ENCODE data around the gene DNM3. TPM values are rescaled to one million over a fixed set of nuclear protein-coding genes. Genes with fewer than 3 reads are reported as not detected.
A peak's percentile ranks its signal among the peaks of the same experiment; 100 is the strongest.

Gene DNM3
- total RNA-seq, 1 experiment from 2014 or later, result 1.7 TPM

DNA sequence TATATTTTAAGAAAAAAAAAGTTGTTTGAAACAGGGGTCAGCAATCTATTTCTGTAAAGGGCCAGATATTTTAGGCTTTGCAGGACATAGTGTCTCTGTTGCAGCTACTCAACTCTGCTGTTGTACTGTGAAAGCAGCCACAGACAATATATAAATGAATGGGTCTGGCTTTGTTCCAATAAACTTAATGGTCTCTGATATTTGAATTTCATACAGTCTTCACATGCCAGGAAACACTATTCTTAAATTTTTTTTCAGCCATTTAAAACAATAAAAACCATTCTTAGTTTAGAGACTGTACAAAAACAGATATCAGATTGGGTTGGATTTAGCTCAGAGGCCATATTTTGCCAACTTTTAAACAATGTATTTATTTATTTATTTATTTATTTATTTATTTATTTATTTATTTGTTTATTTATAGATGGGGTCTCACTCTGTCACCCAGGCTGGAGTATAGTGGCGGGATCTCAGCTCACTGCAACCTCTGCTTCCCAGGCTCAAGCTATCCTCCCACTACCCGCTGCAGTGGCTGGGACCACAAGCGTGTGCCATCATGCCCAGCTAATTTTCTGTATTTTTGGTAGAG, 102.8 kb downstream of the DNM3 start:
- DNase-seq (ENCODE audit: low read depth), result no peak
- in situ Hi-C loops (cut with HindIII; ENCODE audit: low pct_unique_long_range_greater_than_20kb, low sequenced_read_pairs), result no loop called here

DNA sequence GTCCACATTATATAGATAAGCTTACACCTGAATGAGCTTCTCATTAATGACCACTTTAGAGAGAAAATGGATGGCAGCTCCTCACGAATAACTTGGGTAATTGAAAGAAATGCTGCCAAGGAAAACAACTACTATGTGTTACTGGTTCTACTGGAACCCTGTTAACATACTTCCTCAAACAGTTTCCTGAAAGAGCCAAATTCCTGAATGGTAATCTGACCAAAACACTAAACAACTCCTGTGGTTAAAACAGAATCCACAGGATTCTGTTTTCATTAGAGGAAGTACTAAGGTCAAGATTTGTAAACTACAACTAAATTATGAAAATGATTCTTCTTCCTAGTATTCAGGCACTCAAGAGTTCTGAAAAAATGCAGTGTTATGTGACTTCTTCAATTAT, 107.2 kb downstream of the DNM3 start:
- in situ Hi-C loops (cut with HindIII; ENCODE audit: low pct_unique_long_range_greater_than_20kb, low sequenced_read_pairs), result no loop called here
- peak; percentile 10 for DNase-seq (ENCODE audit: low read depth)

DNA sequence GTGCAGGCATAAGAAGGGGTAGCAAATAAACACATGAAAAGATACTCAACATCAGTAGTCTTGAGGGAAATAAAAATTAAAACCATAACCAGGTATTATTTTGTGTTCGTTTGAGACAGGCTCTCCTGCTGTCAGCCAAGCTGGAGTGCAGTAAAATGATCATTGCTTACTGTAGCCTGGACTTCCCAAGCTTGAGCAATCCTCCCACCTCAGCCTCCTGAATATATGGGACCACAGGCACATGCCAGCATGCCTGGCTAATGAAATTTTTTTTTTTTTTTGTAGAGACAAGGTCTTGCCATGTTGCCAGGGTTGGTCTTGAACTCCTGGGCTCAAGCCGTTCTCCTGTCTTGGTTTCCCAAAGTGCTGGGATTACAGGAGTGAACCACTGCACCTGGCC, 108.0 kb downstream of the DNM3 start:
- no peak for DNase-seq (ENCODE audit: low read depth)
- in situ Hi-C loops (cut with HindIII; ENCODE audit: low pct_unique_long_range_greater_than_20kb, low sequenced_read_pairs), result no loop called here

DNA sequence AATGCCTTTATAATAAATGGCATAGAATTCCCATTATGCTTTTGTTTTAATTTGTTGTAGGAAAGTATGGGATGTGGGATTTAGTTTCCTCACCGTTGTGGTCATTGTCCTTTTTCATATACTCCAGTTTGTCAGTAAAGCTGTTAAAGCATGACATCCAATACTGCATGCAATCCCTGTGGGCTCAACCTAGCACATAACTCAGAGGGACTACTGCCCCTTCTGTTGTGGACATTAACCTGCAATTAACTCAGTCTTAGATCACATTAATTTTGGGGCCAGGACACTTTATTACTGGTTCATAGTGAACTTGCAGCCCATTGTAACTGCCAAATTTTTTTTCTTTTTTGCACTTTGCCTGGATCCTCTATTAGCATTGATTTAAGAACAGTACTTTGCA, 112.5 kb downstream of the DNM3 start:
- in situ Hi-C loops (cut with HindIII; ENCODE audit: low pct_unique_long_range_greater_than_20kb, low sequenced_read_pairs), result no loop called here

DNA sequence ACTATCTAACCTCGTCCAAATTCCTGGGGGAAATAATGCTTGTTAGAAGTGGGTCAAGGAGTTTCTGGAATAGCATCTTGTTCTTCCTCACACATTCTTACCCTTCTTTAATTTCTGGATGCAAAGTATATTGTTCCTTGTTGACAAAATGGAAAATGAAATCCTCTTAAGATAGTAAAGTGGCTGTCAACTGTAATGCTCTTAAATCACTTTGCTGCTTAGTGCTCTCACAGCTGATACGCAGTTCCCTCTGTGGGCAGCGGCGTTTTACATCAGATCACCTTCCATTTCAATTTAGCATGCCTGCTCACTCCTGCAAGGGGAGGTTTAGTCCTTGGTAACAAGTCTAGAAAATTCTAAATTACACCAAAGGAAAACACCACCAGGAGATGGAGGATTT, 113.1 kb downstream of the DNM3 start:
- DNase-seq (ENCODE audit: low read depth), result no peak
- in situ Hi-C loops (cut with HindIII; ENCODE audit: low pct_unique_long_range_greater_than_20kb, low sequenced_read_pairs), result no loop called here

More for the DNA sequence above, 112.5 kb downstream of the DNM3 start:
- DNase-seq (ENCODE audit: low read depth), result no peak

DNA sequence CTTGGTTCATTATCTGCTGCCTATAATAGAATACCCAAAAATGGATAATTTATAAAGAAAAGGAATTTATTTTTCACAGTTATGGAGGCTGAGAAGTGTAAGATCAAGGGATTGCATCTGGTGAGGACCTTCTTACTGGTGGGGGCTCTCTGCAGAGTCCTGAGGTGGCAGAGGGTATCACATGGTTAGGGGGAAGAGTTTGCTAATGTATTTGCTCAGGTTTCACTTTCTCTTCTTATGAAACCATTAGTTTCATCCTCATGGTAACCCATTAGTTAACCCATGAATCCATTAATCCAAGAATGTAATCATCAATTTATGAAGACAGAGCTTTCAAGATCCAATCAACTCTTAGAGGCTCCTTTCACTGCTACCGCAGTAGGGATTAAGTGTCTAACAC, 120.6 kb downstream of the DNM3 start:
- DNase-seq (ENCODE audit: low read depth), result no peak
- in situ Hi-C loops (cut with HindIII; ENCODE audit: low pct_unique_long_range_greater_than_20kb, low sequenced_read_pairs), result no loop called here

- DNase-seq (ENCODE audit: low read depth), result no peak
- in situ Hi-C loops (cut with HindIII; ENCODE audit: low pct_unique_long_range_greater_than_20kb, low sequenced_read_pairs), result no loop called here
Measured at GRCh38 chr1:171963762-171964161, 122.5 kb downstream of the DNM3 start.

DNA sequence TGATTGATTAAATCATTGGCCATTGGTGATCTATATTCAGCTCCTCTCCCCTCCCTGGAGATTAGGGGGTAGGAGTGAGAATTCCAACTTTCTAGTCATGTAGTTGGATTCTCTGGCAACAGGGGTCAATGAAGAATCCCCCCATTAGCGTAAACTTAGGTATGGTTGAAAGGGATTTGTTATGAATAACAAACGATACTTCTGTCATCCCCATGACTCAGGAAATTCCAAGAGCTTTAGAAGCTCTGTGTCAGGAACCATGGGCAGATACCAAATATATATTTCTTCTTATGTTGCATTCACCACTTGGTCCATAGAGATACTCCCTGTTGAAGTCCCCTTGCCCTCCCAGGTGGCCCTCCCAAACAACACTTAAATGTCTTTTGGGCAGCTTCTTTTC, 124.5 kb downstream of the DNM3 start:
- in situ Hi-C loops (cut with HindIII; ENCODE audit: low pct_unique_long_range_greater_than_20kb, low sequenced_read_pairs), result loop anchor here (5.0 kb wide), 1 partner anchor 78 kb away; no protein-coding TSS in a partner anchor
- no peak for DNase-seq (ENCODE audit: low read depth)

DNA sequence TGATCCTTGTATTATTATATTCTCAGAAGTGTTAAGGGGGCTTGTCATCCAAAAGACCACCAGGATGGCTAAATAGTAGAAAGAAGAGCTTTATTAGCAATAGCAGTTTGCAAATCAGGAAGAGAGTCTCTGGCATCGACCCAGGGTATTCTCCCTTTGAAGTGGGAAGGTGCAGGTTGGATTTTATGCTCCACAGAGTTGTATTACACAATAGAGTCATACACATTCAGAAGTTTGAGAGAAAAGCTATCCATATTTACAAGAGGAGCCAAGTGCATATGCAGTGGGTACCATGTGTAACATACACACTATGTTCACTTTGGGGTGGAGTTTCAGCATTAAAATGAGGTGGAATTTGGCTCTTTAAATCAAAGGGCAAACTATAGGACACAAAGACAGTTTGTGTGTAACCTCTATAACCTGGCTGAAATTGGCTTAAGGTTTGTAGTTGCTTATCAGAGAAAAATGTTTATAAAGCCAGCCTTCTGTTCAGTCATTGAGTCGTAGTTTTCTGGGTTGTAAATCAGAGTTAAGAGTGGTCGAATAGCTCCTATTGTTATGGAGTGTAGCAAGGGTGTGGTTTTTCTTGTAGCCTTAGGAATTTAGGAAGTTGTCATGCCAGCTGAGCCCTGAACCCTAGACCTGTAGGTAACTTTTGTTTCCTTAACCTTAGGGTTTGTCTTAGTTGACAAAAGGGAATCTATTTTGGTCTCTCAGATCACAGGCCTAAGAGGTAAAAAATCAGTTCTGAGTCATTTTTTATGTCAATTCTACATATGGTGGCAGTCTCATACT, 125.3 kb downstream of the DNM3 start:
- DNase-seq (ENCODE audit: low read depth), result peak; percentile 35
- in situ Hi-C loops (cut with HindIII; ENCODE audit: low pct_unique_long_range_greater_than_20kb, low sequenced_read_pairs), result loop anchor here (5.0 kb wide), 1 partner anchor 79 kb away; no protein-coding TSS in a partner anchor

DNA sequence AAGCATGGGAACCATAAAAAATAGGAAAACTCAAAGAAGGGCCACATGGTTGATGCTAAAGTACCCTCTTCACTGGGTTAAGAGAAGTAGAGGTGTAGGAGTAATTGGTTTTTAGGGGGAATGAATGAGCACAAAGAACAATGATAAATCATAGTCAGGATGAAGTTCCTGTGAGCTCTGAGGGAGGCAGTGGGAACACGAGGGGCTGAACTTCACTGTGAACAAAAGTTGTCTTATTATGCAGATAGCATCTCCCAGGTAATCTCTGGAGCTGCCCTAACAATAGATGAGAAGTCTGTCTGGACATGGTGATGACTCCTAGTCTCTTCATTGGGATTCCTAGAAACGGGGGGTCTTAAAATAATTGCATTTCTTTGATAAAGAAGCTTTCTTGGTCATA, 127.9 kb downstream of the DNM3 start:
- DNase-seq (ENCODE audit: low read depth), result no peak
- in situ Hi-C loops (cut with HindIII; ENCODE audit: low pct_unique_long_range_greater_than_20kb, low sequenced_read_pairs), result loop anchor here (5.0 kb wide), 1 partner anchor 82 kb away; no protein-coding TSS in a partner anchor

- in situ Hi-C loops (cut with HindIII; ENCODE audit: low pct_unique_long_range_greater_than_20kb, low sequenced_read_pairs), result loop anchor here (5.0 kb wide), 1 partner anchor 83 kb away; no protein-coding TSS in a partner anchor
- DNase-seq (ENCODE audit: low read depth), result no peak
Measured at GRCh38 chr1:171969813-171970212, 128.5 kb downstream of the DNM3 start.

DNA sequence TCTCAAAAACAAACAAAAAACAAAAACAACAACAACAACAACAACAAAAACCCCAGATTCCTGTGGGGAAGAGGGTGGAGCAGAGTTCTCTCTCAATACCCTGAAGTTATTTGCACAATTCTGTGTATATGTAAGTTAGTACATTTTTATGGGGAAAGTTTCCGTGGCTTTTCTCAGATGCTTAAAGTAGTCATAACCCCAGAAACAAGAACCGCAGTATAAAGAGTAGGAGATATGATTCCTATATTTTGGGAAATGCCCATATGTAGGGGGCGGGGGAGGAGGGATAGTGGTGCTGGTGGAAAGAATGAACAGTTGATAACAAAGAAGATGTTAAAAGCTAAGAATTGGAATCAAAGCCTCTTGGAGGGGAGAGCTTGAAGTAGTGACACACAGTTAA, 131.5 kb downstream of the DNM3 start:
- in situ Hi-C loops (cut with HindIII; ENCODE audit: low pct_unique_long_range_greater_than_20kb, low sequenced_read_pairs), result no loop called here
- DNase-seq (ENCODE audit: low read depth), result no peak

GRCh38 chr1:171973421-171973820, 132.1 kb downstream of the DNM3 start:
- in situ Hi-C loops (cut with HindIII; ENCODE audit: low pct_unique_long_range_greater_than_20kb, low sequenced_read_pairs), result no loop called here
- DNase-seq (ENCODE audit: low read depth), result no peak

- in situ Hi-C loops (cut with HindIII; ENCODE audit: low pct_unique_long_range_greater_than_20kb, low sequenced_read_pairs), result loop anchor here (25.0 kb wide), 1 partner anchor 344 kb away; no protein-coding TSS in a partner anchor
- no peak for DNase-seq (ENCODE audit: low read depth)
Measured at GRCh38 chr1:171981303-171981702, 140.0 kb downstream of the DNM3 start.

GRCh38 chr1:171983584-171983983, 142.3 kb downstream of the DNM3 start:
- in situ Hi-C loops (cut with HindIII; ENCODE audit: low pct_unique_long_range_greater_than_20kb, low sequenced_read_pairs), result loop anchor here (25.0 kb wide), 1 partner anchor 346 kb away; no protein-coding TSS in a partner anchor
- DNase-seq (ENCODE audit: low read depth), result peak; percentile 40

DNA sequence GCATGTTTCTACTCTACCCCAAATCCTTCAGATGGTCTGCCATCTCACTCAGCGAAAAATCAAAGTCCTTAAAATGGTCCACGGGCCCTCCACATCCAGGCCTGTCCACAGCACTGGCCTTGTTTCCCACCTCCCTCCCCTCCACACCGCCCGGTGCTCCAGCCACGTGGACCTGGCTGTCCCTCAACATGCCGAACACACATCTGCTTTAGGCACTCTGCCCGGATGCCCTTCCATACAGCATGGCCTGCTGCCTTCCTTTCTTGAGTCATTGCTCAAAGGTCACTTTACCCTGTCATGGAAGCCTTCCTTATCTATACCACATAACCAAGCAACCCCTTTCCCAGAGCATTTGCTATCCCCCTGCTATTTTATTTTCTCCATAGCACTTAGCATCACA, 143.0 kb downstream of the DNM3 start:
- no peak for DNase-seq (ENCODE audit: low read depth)
- in situ Hi-C loops (cut with HindIII; ENCODE audit: low pct_unique_long_range_greater_than_20kb, low sequenced_read_pairs), result loop anchor here (25.0 kb wide), 1 partner anchor 347 kb away; no protein-coding TSS in a partner anchor

- DNase-seq (ENCODE audit: low read depth), result peak; percentile 34
- in situ Hi-C loops (cut with HindIII; ENCODE audit: low pct_unique_long_range_greater_than_20kb, low sequenced_read_pairs), result loop anchor here (25.0 kb wide), 1 partner anchor 348 kb away; no protein-coding TSS in a partner anchor
Measured at GRCh38 chr1:171984850-171985485, 143.7 kb downstream of the DNM3 start.

DNA sequence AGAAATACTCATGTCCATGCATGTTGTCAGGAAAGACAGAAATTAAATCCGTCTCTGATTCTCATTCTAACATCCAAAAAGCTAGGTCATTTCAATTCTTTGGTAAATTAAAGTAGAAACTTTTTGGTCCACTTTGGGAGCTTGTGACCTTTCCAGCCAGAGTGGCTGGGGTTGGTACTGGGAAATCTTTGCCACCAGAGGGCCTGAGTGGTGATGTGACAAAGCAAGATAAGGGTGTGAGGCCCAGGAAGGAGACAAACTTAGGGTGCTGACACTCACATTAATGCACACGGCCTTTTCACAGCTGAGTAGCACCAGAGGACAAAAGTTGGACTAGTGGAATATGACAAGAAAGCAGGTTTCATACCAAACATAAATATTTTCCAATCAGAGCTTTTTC, 144.3 kb downstream of the DNM3 start:
- in situ Hi-C loops (cut with HindIII; ENCODE audit: low pct_unique_long_range_greater_than_20kb, low sequenced_read_pairs), result loop anchor here (25.0 kb wide), 1 partner anchor 348 kb away; no protein-coding TSS in a partner anchor
- no peak for DNase-seq (ENCODE audit: low read depth)
